Dedifferentiated amniotic fluid mesenchymal stem cell (primary cell): ENCODE results near the gene FSTL3.
A peak's percentile ranks its signal among the peaks of the same experiment; 100 is the strongest.
"Not testable (repeated sequence)": the region's sequence is repeated elsewhere in the genome, so short reads cannot be mapped to it uniquely, and the experiment has no call there.

Experiments used
- DNase-seq: peaks from one replicate; pipeline ENCODE4 v3.0.0-alpha.2; 2016; ENCODE audit errors: extremely low spot score

Gene FSTL3

DNA sequence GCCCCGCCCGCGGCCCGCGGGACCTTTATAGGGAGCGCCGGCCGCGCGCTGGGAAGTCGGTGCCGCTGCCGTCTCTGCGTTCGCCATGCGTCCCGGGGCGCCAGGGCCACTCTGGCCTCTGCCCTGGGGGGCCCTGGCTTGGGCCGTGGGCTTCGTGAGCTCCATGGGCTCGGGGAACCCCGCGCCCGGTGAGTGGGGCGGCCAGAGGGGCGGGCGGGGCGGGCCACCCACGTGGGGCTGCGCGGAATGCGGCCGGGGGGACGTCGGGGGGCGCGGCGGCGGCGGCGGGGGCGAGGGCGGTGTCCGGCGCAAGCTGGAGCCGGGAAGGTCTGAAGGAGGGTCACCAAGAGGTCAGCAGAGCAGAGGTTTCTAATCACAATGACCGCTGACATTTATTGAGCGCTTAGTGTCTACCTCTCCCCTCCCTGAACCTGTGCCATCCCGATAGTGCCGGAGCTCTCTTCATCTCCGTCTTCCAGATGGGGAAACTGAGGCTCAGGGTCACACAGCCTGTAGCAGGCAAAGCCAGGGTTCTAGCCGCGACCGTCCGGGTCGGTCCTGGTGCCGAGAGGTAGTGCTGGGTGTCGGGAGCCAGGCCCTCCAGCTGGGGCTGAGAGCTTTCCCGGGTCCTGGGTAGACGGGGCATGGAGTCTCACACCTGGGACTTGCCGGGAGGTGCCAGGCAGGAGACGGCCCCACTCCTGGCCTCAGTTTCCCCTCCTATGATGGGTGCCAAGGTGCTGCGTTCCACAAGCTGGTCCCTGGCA lies at the start of gene FSTL3:
TSS of gene FSTL3 (plus strand) at position 54 of the 767 bp plus-strand sequence. CDS start at position 86, 32 bp downstream.
- DNase-seq, result no peak

DNA sequence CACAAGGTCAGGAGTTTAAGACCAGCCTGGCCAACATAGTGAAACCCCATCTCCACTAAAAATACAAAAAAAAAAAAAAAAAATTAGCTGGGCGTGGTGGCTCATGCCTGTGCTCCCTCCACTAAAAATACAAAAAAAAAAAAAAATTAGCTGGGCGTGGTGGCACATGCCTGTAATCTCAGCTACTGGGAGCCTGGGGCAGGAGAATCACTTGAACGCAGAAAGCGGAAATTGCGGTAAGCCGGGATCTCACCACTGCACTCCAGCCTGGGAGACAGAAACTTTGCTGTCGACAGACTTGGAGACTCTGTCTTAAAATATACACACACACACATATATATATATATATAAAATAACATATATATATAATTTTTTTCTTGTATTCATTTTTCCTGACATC lies 49.6 kb upstream of the FSTL3 start:
- not testable (repeated sequence) for DNase-seq

DNA sequence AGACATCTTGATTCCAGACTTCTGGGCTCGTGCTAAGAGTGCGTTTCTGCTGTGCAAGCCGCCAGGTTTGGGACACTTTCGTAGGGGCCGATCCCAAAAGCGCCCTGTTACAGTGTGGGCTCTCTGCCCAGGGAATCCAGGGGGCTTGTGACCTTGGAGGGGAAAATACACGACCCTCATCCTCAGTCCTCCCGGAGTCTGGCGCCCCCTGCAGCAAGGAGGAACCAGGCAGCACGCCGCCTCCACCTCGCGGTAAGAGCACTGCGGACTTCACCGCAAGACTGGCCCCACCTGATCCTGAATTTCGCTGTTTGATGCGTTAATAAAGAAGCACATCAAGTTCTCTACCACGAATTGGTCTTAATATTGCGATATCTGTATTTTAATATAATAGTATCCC lies 48.0 kb upstream of the FSTL3 start:
- DNase-seq, result no peak

DNA sequence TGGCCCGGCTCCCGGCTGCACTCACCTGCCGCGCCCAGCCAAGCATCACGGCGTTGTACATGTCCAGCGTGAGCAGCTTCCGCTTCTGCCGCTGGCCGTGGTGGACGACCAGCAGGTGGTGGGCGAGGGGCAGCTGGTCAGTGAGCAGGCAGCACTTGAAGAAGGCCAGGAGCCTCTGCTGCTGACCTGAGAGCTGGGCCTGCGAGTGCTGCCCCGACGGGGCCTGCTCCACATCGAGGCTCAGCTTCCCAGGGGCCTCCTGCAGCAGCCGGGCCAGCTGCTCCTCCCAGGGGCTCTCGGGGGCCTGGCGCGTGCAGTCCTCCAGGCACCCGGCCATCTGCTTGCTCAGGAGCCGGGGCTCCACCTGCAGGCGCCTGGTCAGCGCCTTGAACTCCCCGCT lies 46.7 kb upstream of the FSTL3 start:
- DNase-seq, result not testable (repeated sequence)

DNA sequence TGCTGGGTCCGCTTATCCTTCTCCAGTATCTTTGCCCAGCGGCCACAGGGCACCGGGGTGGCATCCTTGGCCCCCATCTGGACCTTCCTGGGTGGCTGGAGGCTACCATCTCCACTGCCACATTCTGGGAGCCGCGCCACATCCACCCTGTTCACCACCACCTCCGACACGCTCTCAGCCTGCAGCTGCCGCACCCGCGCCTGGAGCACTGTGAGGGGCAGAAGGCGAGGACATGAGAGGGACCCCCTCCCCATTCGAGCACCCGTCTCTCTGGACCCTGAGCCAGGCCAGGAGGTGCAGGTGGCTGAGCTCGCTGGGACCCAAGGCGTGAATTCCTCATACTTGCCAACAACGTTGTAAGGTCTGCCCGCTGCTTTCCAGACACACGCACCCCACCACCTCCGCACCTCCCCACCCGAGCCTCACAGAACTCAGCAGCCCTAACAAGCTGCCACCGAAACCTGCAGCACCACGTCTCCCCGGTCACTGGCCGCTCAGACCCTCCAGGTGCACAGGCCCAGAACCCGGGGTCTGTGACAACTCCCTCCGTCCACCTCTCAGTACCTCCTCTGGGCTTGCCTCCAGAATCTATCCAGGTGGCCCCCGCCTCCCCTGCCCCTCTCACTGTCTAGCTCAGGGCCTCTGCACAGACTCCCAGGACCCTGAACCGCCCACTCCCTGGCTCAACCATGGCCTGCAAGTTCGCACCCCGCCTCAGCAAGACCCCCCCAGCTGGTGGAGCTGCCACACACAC lies 46.1 kb upstream of the FSTL3 start:
- DNase-seq, result no peak

DNA sequence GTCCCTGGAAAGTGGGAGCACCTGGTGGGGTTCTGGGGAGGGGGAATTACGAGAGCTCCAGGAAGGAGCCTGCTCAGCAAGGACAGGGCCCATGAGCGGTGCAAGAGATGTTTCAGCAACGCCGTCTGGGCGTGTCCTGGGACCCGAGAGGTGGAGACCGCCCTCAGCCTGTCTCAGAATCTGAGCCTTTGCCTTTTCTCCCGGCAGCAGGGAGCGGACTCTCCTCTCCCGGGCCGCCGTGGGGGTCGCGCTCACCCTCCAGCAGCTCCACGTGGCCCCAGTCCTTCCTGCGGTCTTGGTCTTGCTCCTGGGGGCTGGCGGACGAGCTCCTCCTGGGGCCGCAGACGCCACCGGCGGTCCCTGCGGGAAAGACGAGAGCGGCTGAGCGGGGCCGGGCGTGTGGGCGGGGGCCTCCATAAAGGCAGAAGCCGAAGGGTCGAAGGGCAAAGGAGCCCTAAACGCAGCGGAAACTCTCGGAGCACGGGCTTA lies 43.6 kb upstream of the FSTL3 start:
- DNase-seq, result no peak

DNA sequence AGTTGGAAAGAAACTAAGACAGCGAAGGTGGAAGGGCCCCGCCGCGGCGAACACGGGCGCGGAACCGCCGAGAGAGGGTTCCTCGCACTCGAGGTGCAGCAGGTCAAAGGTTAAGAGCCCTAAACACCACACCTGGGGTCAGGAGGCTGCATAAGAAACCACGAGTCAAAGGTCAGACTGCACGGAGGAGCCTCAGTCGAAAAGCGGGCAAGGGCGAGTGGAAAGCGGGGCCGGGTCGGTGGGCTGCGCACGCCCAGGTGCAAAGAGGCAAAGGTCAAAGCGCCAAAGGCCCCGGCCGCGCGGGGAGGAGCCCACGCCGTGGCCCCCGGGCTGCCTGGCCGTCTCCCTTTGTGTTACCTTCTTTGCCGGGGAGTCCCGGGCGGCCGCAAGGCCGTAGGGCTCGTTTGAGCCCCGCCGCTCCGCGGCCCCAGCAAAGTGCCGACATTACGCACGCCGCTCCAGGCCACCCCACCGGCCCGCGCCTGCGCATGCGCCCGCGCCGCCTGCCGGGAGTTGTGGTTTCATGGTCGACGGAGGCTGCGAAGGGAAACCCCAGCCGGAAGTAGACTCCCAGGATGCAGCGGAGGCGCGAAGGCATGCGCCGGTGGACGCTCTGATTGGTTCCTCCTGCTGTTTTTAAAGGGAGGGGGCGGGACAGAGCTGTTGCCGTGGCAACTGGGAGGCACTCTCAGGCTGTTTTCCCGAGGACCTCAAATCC lies 43.0 kb upstream of the FSTL3 start, which contains the start of gene POLRMT:
TSS of gene POLRMT (minus strand) at position 470 of the 718 bp plus-strand sequence. CDS start at position 445, 25 bp downstream.
- peak; percentile 98 for DNase-seq

DNA sequence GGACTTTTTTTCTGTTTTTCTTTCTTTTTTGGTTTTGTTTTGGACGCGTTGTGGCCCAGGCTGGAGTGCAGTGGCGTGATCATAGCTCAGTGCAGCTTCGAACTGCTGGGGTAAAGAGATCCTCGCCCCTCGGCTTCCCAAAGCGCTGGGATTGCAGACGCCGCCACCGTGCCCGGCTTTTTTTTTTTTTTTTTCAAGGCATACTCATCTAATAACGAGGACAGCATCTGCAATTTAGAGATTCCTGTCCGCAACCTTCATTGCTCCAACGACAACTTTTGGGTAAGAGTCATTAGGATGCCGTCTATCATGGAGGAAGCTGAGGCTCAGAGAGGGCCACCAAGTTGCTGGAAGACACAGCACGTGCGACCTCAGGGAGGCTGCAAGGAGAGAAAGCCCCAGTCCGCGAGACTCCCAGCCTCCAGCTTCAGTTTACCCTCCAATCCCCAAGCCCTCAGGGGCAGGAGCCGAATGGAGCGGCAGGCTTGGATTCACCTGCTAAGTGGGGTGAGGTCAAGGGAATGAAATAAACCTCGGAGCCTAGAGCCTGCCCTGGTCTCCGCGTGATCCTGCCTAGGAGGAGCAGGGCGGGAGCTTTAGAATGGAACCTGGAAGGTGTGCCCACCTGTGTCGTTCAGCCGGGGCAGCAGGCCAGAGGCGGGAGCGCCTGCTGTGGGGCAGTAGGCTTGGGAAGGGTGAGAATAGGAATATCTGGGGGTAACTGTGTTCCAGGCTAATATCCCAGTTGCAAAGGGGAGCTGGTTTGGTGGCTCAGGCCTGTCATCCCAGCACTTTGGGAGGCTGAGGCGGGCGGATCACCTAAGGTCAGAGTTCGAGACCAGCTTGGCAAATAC lies 42.2 kb upstream of the FSTL3 start:
- DNase-seq, result no peak

DNA sequence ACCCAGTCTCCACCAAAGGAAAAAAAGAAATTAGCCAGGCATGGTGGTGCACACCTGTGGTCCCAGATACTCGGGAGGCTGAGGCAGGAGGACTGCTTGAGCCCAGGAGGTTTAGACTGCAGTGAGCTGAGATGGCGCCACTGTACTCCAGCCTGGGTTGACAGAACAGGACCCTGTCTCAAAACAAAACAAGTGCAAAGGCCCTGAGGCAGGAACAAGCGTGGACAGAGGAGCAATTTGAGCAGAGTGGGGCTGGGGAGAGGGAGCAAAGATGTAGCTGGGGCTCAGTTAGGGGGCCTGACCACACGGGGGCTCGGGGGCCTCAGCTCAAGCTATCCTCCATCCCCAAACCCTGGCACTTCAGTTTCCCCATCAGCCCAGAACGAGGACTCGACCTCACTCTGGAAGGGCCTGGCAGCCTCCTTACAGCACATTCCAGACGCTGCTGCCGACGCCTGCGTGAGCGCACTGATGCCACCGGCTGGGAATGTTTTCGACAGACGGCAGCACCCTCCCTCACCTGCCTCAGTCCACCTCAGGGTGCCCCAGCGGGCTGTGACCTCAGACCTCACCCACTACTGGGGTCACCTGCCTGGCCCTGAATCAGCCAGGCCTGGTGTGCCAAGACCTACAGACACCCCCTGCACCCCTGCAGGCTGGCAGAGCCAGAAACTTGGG lies 41.1 kb upstream of the FSTL3 start:
- DNase-seq, result no peak

DNA sequence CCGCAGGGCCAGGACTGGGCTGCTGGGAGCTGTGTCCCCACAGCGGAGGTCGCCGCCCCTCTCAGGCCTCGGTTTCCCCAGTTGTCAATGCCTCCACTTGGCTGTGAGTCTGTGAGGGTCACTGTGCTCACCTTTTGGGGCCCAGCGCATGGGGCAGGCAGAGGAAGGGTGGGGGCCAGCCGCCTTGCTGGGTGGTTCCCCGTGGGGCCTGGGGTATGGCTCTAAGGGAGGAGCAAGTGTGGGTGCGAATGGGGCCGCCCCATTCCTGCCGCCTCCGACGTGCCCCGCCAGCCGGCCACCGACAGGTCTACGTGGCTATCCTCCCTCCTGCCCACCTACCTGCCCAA lies 37.3 kb upstream of the FSTL3 start:
- DNase-seq, result no peak

DNA sequence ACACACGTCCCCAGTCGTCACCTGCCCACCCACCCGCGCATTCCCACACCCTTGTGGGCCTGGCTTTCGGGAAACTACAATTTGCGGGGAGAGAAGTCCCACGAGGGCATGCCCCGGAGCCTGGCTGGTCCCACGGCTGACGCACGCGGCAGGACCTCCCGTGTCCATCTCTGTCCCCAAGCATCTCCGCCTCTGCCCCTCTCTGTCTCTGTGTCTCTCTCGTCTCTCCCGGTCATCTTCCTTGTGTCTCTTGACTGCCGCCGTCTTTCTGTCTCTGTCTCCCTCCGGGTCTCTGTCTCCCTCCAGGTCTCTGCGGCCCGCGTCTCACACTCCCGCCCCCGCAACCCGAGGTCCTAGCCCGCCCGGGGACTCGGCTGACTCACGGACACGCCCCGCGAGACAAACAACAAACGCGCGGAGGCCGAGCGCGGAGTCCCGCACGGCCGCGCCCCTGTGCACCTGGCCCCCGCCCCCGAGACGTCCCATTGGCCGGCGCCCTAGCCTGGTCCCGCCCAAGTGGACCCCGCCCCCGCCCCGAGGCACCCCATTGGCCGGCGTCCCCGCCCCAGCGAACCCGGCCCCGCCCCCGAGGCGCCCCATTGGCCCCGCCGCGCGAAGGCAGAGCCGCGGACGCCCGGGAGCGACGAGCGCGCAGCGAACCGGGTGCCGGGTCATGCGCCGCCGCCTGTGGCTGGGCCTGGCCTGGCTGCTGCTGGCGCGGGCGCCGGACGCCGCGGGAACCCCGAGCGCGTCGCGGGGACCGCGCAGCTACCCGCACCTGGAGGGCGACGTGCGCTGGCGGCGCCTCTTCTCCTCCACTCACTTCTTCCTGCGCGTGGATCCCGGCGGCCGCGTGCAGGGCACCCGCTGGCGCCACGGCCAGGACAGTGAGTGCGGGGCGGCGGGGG lies 36.7 kb upstream of the FSTL3 start, which contains the start of gene FGF22:
TSS of gene FGF22 (plus strand) at position 627 of the 908 bp plus-strand sequence. CDS start at position 674, 47 bp downstream.
- DNase-seq, result peak; percentile 60

DNA sequence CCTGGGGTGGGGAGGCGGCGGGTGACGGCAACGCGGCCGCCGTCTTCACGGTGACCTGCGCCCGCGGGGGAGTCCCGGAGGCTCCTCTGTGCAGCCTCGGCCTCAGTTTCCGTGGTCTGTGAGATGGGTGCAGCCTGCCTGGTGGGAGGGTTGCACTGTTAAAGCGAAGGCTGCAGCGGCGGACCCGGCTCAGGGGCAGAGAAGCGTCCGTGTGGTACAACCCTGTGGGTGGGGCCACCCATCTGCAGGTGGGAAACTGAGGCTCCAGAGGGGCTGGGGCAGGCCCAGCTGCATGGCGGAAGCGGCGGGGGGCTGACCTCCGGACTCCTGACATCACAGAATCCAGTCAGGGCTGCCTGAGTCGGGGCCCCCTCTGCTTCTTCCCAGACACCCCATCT lies 36.0 kb upstream of the FSTL3 start:
- no peak for DNase-seq

DNA sequence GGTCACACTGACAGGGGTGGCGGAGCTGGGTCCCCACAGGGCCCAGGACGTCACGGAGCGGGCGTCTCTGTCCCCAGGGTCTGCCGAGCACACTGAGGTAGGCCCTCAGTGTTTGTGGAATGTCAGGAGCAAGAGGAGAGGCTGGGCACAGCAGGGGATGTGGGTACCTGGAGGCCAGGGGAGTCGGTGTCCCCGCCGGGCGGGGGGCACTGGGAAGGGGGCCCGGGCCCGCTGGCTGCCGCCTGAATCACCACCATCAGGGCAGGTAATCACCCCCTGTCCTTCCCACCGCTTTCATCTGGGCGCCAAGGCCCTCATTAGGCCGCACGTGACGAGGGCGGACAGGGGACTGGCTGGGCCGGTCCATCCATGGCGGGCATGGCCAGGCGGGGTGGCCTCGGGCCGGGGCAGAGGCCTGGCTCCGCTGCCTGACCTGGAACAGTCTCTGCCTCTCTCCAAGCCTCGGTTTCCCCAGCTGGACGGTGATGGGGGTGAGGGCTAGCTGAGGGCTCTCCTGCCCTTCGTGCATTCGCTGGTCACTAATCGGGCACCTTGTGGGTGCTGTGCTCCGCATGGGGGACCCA lies 35.5 kb upstream of the FSTL3 start:
- no peak for DNase-seq

DNA sequence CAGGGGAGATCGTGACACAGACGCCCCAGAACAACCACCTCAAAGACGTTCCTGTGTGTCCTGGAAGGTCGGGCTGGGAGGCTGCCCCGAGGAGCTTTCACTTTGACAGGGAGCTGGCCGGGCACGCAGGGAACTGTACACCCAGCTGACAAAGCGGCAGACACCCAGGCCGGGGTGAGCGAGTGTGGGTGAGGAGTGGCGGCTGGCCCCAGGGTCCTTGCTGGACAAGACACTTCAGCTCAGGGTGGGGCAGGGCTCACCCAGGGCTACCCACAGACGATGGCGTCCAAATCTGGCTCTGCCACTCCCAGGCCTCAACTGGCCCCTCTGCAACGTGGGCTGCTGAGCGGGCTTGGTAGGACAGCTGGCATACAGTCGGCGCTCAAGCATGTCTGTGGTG lies 34.5 kb upstream of the FSTL3 start:
- no peak for DNase-seq

DNA sequence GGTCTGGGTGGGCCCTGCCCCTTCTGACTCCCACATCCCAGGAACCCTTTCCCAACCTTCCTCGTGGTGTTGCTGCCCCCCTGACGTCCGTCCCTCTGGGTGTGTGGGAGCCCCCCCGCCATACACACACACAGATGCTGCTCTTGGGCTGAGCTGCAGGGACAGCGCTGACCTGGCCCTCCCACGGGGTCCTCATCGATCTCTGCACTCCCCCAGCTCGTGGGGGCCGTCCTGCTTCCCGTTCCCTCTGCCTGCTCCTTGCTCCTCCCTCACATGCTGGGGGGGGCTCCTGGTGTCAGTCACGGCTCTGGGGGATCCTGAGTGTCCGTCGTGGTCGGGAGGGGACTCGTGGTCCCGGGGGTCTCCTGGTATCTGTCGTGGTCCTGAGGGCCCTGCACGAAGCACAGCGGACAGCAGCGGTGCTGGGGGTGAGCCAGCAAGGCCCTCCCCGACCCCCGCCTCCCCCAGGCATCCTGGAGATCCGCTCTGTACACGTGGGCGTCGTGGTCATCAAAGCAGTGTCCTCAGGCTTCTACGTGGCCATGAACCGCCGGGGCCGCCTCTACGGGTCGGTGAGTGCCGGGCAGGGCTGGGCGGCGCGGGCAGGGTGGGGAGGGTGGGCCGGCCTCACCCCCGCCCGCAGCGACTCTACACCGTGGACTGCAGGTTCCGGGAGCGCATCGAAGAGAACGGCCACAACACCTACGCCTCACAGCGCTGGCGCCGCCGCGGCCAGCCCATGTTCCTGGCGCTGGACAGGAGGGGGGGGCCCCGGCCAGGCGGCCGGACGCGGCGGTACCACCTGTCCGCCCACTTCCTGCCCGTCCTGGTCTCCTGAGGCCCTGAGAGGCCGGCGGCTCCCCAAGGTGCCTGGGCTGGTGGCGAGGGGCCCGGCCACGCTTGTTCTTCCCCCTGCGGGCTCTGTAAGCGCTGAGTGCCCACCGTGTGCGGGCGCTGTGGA lies 33.1 kb upstream of the FSTL3 start:
- no peak for DNase-seq

DNA sequence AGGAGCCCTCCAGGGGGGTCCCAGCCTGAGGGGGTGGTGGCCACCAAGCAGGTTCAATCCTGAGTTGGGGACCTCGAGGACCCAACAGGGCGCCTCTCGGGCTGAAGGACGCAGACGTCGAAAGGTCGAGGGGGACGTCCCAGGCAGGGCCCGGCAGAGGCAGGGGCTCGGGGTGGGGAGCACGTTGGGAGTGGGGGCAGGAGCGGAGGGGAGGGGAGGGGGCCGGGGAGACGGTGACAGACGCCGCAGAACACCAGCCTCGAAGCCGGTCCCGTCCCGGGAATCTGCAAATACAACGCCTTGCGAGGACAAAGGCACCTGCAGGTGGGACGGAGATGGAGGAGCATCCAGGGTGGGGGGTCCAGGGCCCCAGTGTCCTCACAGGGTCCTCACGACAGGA lies 32.5 kb upstream of the FSTL3 start:
- DNase-seq, result no peak

DNA sequence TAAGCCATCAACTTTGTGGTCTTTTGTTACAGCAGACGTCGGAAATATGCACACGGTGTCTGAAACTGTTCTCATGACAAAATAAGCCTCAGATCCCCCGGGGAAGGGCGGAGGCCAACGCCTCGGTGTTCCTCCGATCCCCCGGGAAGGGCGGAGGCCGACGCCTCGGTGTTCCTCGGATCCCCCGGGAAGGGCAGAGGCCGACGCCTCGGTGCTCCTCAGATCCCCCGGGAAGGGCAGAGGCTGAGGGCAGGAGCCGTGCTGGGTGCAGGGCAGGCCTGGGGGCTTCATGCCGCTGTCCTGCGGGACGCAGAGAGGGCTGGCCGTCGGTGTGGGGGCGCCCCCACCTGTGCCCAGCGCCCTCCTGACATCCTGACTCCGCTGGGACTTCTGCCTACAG lies 31.8 kb upstream of the FSTL3 start:
- no peak for DNase-seq

DNA sequence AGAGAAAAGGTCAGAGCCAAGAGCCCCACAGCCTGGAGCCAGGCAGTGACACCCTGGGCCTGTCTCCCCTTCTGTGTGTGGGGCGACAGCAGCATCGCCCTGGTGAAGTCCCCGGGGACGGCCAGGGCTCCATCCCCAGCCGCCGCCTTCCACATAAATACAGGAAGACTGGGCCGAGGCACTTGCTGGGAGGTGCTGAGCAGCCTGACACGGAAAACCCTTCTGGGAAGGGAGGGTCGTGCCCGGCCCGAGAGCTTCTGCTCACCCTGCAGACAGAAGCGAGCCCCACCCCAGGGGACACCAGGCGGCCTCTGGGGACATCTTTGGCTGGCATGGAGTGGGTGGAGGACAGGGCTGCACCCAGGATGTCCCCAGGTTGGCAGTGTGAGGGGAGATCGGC lies 31.4 kb upstream of the FSTL3 start:
- DNase-seq, result no peak
